Dermis blood vessel endothelial cell (primary cell): ENCODE measurements around the gene HDAC4. TPM values are rescaled to one million over a fixed set of nuclear protein-coding genes. Genes with fewer than 3 reads are reported as not detected.
"Not testable (repeated sequence)": the region's sequence is repeated elsewhere in the genome, so short reads cannot be mapped to it uniquely, and the experiment has no call there.

Experiments
- DNase-seq: peaks from one replicate; pipeline ENCODE4 v3.0.0; 2010
- total RNA-seq: library from RNA; depleted of rRNA; stranded (reverse); fragments of >200 nt; gene quantifications from 2 replicates; pipeline ENCODE4 v1.2.3, GENCODE V29; 2014

Gene HDAC4
- total RNA-seq, 1 donor from 2014 or later = 17.4 TPM

- no peak for DNase-seq
These were observed 361.9 kb downstream of the HDAC4 start for GRCh38 chr2:239038773-239039478.

- DNase-seq = not testable (repeated sequence)
These were observed 362.5 kb downstream of the HDAC4 start for GRCh38 chr2:239038284-239038683.

- DNase-seq = no peak
These were observed 363.3 kb downstream of the HDAC4 start for GRCh38 chr2:239037559-239037910.

DNA sequence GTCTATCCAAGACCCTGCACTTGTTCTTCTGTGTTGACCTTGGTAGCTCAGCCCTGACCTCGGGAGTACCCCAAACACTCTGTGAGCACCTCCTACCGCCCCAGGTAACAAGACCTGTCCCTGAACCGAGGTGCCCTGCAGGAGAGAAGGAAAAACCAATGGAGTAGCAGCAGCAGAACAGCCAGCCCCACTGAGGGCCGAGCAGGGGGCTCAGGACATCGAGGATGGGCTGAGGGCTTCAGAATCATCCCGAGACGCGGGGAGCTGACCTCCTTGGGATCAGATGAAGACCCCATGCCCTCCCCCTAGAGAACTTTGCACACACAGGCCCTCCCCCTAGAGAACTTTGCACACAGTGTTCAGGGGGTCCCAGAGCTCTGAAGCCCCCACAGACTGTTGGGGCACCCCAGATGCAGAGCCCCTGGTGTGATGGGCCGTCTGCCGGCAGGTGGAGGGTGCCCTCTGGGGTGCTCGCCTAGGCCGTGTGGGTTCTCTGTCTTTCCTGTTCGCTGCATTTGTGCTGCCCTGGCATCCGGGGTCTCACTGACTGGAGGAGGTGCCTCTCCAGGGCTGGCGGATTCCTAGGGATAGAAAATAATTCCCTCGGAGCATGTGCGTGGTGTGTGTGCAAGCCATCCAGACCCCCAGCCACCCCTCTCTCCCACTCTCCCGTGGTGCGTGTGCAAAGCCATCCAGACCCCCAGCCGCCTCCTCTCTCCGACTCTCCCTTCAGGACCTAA lies 363.8 kb downstream of the HDAC4 start:
- DNase-seq = no peak

DNA sequence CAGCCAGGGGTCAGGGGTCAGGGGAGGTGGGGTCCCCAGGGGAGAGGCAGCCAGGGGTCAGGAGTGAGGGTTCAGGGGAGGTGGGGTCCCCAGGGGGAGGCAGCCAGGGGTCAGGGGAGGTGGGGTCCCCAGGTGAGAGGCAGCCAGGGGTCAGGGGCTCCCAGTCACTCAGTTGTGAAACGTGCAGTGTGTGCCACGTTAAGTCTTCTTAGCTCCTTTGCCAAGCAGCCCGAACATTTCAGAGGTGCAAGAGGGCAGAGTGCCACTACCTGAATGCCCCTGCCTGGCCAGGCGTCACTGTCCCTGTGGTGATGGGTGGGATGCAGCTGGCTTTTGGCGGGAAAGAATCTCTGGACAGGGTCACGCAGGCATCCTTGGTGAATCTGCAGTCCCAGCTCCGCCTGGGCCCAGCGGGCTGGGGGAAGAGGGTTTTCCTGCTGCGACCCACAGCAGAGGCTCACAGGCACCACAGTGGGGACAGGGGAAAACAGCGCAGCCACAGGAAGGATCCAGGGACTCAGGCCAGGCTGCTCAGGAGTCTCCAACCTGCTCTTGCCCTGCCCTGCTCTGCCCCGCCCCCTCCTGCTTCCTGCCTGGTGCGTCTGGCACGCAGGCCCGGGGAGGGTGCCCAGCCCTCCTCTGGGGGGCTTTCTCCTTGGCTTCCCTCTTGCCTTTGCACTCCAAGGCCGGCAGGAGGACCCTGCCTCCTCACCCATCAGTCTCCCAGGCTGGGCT lies 364.7 kb downstream of the HDAC4 start:
- DNase-seq = no peak

DNA sequence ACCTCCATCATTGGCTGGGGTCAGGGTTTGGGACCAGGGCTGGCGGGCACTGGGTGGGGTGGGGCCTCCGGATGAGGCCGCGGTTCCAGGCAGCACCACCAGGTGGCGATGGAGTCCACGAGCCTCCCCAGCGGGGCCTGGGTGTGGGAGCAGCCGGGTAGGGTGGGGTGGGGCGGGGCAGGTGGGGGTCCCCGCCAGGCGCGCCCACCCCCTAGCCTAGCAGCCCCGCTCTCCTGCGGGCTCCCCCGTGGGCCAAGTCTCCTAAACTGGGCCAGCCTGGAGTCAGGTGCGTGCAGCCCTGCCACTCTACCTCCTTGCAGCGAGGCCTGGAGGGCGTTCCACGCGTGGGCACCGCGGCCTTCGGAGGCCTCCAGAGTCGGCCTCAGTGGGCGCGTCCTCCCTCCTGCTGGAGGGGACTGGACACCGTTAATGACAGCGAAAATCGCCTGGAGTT lies 365.4 kb downstream of the HDAC4 start:
- peak; percentile 46 for DNase-seq

GRCh38 chr2:239034561-239035341 lies 366.1 kb downstream of the HDAC4 start:
- no peak for DNase-seq

- no peak for DNase-seq
These were observed 366.8 kb downstream of the HDAC4 start for GRCh38 chr2:239033801-239034560.

DNA sequence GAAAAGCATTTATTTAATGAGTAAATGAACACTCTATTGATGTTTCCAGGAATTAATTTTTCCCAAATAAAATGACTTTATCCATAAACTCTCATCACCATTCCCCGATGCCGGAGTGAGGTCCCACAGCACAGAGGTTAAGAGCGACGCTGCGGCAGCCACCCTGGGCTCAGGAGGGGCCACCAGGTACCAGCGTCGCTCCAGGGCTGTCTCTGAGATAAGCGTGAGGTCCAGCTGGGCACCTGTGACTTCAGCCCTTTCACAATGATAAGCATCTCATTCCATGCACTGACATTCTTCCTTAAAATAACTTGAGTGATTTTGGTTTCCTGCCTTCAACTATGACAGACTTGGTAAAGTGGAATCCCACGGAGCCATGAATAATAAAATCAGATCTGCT lies 370.9 kb downstream of the HDAC4 start:
- DNase-seq = no peak

DNA sequence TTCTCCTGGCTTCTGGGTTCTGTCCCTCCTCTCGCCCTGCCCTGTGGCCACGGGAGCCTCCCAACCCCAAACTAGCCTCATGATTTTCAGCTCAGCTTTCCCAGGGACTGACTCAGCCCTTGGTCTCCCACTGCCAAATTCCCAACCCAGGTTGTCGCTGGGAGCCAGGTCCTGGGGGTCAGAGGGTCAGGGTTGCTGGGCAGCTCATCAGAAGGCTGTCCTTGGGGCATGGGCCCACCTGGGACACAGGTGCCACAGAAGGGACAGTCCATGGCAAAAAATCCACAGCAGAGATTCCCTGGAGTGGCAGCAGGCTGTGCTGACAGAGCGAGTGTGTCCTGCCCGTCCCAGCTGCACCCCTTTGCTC lies 372.6 kb downstream of the HDAC4 start:
- no peak for DNase-seq

DNA sequence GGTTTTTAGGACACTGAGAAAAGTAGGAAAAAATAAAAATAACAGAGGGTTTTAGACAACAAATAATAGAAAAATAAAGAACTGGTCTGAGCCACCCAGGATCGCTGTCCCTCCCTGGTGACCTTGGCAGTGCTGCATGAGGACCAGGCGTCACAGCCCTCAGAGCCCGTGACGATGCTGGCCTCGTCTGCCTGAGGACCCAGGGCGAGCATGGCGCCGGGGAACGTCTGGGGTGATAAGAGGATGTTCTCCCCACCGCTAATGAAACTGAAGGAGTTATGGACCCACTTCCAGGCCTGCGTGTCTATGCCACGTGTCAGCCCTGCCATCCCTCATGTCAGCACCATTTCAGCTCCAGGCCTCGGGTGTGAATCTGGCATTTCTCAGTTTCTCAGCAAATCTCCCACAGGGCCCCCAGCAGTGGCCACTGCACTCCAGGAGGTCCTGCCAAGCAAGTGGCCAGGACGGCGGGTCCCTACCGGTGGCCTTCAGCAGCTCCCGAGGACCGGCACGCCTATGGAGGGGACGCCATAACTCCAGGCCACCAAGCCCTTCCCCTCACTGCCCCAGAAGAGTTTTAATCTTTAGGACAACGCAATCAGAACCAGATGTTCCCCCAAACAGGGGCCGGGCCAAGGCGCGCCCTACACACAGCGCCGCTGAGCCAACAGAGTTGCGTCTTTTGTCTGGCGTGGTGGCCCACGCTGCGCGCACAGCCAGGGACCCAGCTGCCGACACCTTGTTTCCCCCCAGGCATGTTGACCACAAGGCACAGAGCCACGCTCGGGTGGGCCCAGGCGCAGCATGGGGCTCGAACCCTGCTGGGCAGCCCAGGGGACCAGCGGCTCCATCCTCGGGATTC lies 373.2 kb downstream of the HDAC4 start:
- DNase-seq = no peak

- DNase-seq = no peak
These were observed 374.0 kb downstream of the HDAC4 start for GRCh38 chr2:239026711-239027361.

GRCh38 chr2:239025951-239026461 lies 374.8 kb downstream of the HDAC4 start:
- no peak for DNase-seq

DNA sequence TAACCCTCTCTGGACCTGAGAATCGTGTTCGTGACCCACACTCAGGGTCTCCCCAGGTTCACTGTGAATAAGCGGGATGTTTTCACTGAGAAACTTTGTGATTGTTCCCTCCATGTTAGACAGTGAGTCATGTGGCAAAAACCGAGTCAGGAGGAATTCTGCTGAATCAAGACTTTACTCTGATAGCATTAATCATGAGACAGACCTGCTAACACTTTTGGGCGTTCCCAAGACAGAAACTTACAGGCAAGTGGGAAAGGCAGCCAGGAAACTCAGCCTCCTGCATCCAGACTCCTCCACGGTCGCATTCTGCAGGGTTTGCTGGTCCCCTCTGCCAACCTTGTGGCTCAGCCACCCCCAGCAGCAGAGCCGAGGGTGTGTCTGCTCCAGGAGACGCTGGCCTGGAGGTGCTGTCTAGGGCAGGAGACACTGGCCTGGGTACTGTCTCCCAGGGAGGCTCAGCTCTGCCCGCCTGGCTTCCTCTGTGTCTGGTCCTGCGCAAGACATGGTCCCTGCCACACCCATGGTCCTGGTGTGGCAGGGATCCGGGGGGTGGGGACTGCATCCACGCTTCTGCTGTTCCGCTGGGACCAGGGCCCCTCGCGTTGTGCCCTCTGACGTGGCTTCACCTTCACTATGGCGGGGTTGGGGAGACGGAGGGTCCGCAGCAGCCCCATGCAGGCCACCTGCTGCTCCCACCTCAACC lies 375.6 kb downstream of the HDAC4 start:
- no peak for DNase-seq

GRCh38 chr2:239024226-239024625 lies 376.6 kb downstream of the HDAC4 start:
- DNase-seq = no peak

DNA sequence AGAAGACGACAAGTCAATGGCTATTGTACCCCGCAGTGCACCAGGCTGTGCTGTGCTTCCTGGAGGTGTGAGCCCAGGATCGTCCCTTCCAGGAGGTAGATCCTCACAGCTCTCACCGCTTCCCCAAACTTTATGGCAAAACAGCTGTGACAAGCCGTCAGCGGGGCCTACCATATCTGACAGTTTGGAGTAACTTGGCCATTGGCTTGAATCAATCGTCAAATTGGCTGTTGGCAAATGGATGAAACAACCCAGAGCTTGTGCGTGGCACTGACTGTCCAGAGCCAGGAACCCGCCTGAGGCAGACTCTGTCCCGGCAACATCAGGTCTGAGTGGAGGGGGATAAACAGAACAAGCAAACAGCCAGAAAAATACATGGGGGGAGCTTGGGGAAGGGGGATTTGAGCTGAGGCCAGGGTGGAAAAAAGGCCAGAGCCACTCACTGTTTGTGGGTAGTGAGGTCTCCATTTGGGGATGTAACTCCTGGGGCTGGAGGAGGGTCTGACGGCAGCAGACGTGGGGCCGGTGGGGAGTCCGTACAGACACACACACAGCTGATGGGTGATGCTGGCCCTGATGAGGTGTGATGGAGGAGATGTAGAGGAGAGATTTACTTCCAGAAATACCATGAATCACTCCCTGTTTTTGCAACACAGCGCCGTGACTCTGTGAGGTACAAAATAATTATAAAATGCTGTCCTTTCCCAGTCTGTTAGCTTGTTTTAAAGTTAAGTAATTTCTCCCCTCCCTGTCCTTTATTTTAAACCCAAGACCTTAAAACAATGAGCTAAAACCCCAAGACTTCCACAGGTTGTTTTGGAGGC lies 378.2 kb downstream of the HDAC4 start:
- no peak for DNase-seq

GRCh38 chr2:239021651-239022436 lies 379.0 kb downstream of the HDAC4 start:
- no peak for DNase-seq

DNA sequence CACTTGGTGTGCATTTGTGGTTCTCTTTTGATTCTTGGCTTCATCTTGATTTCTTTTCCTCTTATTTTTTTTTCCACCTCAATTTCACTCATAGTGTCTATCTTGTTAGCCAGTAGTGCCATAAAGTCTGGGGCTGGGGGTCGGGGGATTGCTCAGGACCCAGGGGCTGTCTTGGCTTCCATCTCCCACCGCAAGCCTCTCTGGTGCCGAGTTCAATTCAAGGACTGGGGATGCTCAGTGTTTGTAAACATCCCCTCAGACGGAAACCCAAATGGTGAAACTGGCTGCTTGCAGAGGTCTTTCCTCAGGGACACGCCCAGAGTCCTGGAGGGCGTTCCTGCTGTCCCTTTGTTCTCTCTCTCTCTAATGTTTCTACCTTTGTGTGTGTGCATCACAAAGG lies 379.6 kb downstream of the HDAC4 start:
- DNase-seq = no peak
